Keratinocyte (primary cell): ENCODE measurements around the gene SATB1. TPM values are rescaled to one million over a fixed set of nuclear protein-coding genes. Genes with fewer than 3 reads are reported as not detected.
"Not testable (repeated sequence)": the region's sequence is repeated elsewhere in the genome, so short reads cannot be mapped to it uniquely, and the experiment has no call there.

ENCODE experiments used
- DNase-seq: peaks from one replicate; pipeline ENCODE4 v3.0.0-alpha.2; 2011; ENCODE audit warnings: low read depth, missing footprints, low spot score
- FAIRE-seq: peaks from 2 replicates; lab custom pipeline; 2011; peaks lifted over from hg19 to GRCh38; lab: Jason Lieb, UNC
- H2AFZ ChIP-seq: 2 replicates; pipeline ENCODE4 v1.6.0; 2012; ENCODE audit warnings: low read length, control low read depth, inconsistent platforms; ENCODE audit not compliant: control insufficient read depth
- H3K27ac ChIP-seq: 2 replicates; pipeline ENCODE4 v1.5.1; 2011; ENCODE audit warnings: low read length; ENCODE audit not compliant: control insufficient read depth, insufficient read depth
- H3K27me3 ChIP-seq: 3 replicates; pipeline ENCODE4 v1.6.0; 2011; ENCODE audit warnings: low read length; ENCODE audit not compliant: control insufficient read depth, insufficient read depth; ENCODE audit errors: extremely low read depth
- H3K36me3 ChIP-seq, 2 experiments: 2 replicates in 1 of 2; 3 replicates in 1 of 2; pipeline ENCODE4 v1.5.1; 2011; ENCODE audit warnings: low read length in 2 of 2, mild to moderate bottlenecking in 1 of 2; ENCODE audit not compliant: control insufficient read depth in 2 of 2, insufficient read depth in 2 of 2; ENCODE audit errors: extremely low read depth in 1 of 2
- H3K4me1 ChIP-seq: 3 replicates; pipeline ENCODE4 v1.5.1; 2011; ENCODE audit warnings: low read length; ENCODE audit not compliant: control insufficient read depth, insufficient read depth; ENCODE audit errors: extremely low read depth
- H3K4me2 ChIP-seq: 3 replicates; pipeline ENCODE4 v1.6.0; 2011; ENCODE audit warnings: low read depth, low read length; ENCODE audit not compliant: control insufficient read depth, insufficient read depth; ENCODE audit errors: extremely low read depth
- H3K4me3 ChIP-seq, 3 experiments: fragments of 200-600 bp in 1 of 3; sonication (generic) in 1 of 3; 2 replicates in 2 of 3; 3 replicates in 1 of 3; pipeline ENCODE4 v1.5.1; 2011 to 2016; ENCODE audit warnings: low read length in 3 of 3, mild to moderate bottlenecking in 3 of 3, control low read depth in 2 of 3, inconsistent platforms in 1 of 3, low read depth in 1 of 3, mixed read lengths in 1 of 3, mixed run types in 1 of 3, moderate library complexity in 1 of 3; ENCODE audit not compliant: control insufficient read depth in 2 of 3, insufficient read depth in 2 of 3; ENCODE audit errors: extremely low read depth in 1 of 3
- H3K79me2 ChIP-seq: 2 replicates; pipeline ENCODE4 v1.6.0; 2012; ENCODE audit warnings: low read length; ENCODE audit not compliant: control insufficient read depth, insufficient read depth
- H3K9ac ChIP-seq: 3 replicates; pipeline ENCODE4 v1.6.0; 2011; ENCODE audit warnings: low read length; ENCODE audit not compliant: control insufficient read depth, insufficient read depth; ENCODE audit errors: extremely low read depth
- H3K9me1 ChIP-seq: 3 replicates; pipeline ENCODE4 v1.6.0; 2011; ENCODE audit warnings: low read length; ENCODE audit not compliant: control insufficient read depth, insufficient read depth; ENCODE audit errors: extremely low read depth
- H3K9me3 ChIP-seq: 2 replicates; pipeline ENCODE4 v1.5.1; 2012; ENCODE audit warnings: low read depth, low read length; ENCODE audit not compliant: control insufficient read depth
- H4K20me1 ChIP-seq: 3 replicates; pipeline ENCODE4 v1.6.0; 2011; ENCODE audit warnings: low read length; ENCODE audit not compliant: control insufficient read depth, insufficient read depth; ENCODE audit errors: extremely low read depth
- CTCF ChIP-seq, 3 experiments: IDR thresholded peaks in 1 of 3; conservative IDR thresholded peaks in 1 of 3; optimal IDR thresholded peaks in 1 of 3; 2 replicates in 2 of 3; 3 replicates in 1 of 3; pipeline versions ENCODE3 to v1.5.1; 2011; ENCODE audit warnings: low read length in 3 of 3, mild to moderate bottlenecking in 3 of 3, moderate library complexity in 2 of 3, control low read depth in 1 of 3, inconsistent platforms in 1 of 3; ENCODE audit not compliant: insufficient read depth in 2 of 3; ENCODE audit errors: extremely low read depth in 1 of 3
- EZH2 ChIP-seq: IDR thresholded peaks from one replicate; pipeline ENCODE4 v1.6.1; 2012; ENCODE audit warnings: inconsistent platforms, mild to moderate bottlenecking, low read length, moderate library complexity
- dilution Hi-C: fragments of 300-500 bp; cut with MboI; formaldehyde crosslinking; loops from one replicate; pipeline ENCODE4 v1.7.0; 2020; ENCODE audit warnings: low sequenced_read_pairs; ENCODE audit not compliant: extremely low pct_ligation_motif_present
- polyA plus RNA-seq, 5 experiments: library from polyadenylated mRNA; depleted of rRNA in 3 of 5; stranded (reverse) in 3 of 5; stranded (forward) in 1 of 5; unstranded in 1 of 5; fragments of >200 nt; gene quantifications; 1 replicate in 1 of 5; 2 replicates in 3 of 5; 3 replicates in 1 of 5; pipeline versions ENCODE4 v1.2.1 to v1.2.3, GENCODE V29; 2011 to 2012; ENCODE audit warnings: missing spikeins in 2 of 5, low read depth in 1 of 5, low replicate concordance in 1 of 5

The SATB1 gene
- polyA plus RNA-seq, 1 donor (not counting 4 experiments of a cell fraction or from before 2014, with no cell fraction given): 7.8 TPM

- H3K9me3 ChIP-seq: no peaks in the 10 kb centered on the region
- H4K20me1 ChIP-seq: no peaks in the 10 kb centered on the region
- H3K4me3 ChIP-seq: no peak overlapping the region
- H3K9me1 ChIP-seq: no peaks in the 10 kb centered on the region
- FAIRE-seq (no peak), DNase-seq (no peak)
- no peaks in the 10 kb centered on the region for H3K36me3 ChIP-seq
- no peaks in the 10 kb centered on the region for H3K79me2 ChIP-seq
- H3K4me1 ChIP-seq: no peaks in the 10 kb centered on the region
- no peak overlapping the region for H3K9ac ChIP-seq
- no peaks in the 10 kb centered on the region for H3K27me3 ChIP-seq
- dilution Hi-C loops: no loop called here
- no peak overlapping the region for H3K27ac ChIP-seq
- peak overlapping the region; percentile 49 for H2AFZ ChIP-seq
- H3K4me2 ChIP-seq: no peak overlapping the region
- TF ChIP-seq CTCF (optimal IDR thresholded peaks at IDR 0.05 in 1 of 3, IDR thresholded peaks at IDR 0.05 in 1 of 3, conservative IDR thresholded peaks at IDR 0.05 in 1 of 3; ENCODE audit: extremely low read depth in 1 of 3, insufficient read depth in 2 of 3, low read length in 3 of 3) (no peak), EZH2 (no peak)
Observed at GRCh38 chr3:18334837-18335601, 90.1 kb downstream of the SATB1 start.

GRCh38 chr3:18330772-18331441 is 94.2 kb downstream of the SATB1 start:
- H3K9ac ChIP-seq: peak overlapping the region; percentile 44
- H3K79me2 ChIP-seq, H3K4me1 ChIP-seq, H3K36me3 ChIP-seq, H3K27me3 ChIP-seq, H3K9me3 ChIP-seq, dilution Hi-C loops, H3K9me1 ChIP-seq, DNase-seq, H4K20me1 ChIP-seq, FAIRE-seq, H2AFZ ChIP-seq: not testable (repeated sequence)
- peak overlapping the region; percentile 39 for H3K4me2 ChIP-seq
- H3K27ac ChIP-seq: peak overlapping the region; percentile 27
- H3K4me3 ChIP-seq: peak overlapping the region; percentile 18 to 38 (median 34)
